ENCODE measurements around the gene GPR55.

DNA sequence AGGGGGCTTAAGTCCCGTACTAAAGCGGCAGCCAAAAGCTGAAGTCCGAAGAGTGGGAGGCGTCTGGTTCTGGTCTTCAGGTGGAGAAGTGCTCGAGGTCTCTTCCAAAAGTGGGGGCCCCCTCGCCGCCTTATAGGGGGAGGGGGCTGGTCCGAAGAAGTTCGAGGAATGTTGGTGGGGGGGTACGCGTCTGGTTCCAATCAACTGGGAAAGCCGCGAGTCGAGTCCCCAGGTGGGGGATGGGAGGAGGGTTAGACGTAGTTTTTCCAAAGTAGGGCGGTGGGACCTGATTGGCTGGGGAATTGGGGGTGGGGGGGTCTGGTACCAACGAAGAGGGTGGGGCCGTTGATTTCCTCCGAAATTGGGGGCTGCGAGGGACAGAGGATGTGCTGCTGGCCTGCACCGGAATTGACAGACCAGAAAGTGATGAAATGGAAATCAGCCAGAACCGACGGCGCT, 59.7 kb downstream of the GPR55 start:
- TF ChIP-seq, protein P1, sequence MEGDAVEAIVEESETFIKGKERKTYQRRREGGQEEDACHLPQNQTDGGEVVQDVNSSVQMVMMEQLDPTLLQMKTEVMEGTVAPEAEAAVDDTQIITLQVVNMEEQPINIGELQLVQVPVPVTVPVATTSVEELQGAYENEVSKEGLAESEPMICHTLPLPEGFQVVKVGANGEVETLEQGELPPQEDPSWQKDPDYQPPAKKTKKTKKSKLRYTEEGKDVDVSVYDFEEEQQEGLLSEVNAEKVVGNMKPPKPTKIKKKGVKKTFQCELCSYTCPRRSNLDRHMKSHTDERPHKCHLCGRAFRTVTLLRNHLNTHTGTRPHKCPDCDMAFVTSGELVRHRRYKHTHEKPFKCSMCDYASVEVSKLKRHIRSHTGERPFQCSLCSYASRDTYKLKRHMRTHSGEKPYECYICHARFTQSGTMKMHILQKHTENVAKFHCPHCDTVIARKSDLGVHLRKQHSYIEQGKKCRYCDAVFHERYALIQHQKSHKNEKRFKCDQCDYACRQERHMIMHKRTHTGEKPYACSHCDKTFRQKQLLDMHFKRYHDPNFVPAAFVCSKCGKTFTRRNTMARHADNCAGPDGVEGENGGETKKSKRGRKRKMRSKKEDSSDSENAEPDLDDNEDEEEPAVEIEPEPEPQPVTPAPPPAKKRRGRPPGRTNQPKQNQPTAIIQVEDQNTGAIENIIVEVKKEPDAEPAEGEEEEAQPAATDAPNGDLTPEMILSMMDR (IDR thresholded peaks at IDR 0.05), result no peak
- TF ChIP-seq POLR2A (IDR thresholded peaks at IDR 0.05), result no peak
